ENCODE measurements around the gene DTNBP1. TPM values are rescaled to one million over a fixed set of nuclear protein-coding genes. Genes with fewer than 3 reads are reported as not detected.

Gene DTNBP1
- total RNA-seq, 2 donors from 2014 or later: 11.5 to 30.8 TPM

DNA sequence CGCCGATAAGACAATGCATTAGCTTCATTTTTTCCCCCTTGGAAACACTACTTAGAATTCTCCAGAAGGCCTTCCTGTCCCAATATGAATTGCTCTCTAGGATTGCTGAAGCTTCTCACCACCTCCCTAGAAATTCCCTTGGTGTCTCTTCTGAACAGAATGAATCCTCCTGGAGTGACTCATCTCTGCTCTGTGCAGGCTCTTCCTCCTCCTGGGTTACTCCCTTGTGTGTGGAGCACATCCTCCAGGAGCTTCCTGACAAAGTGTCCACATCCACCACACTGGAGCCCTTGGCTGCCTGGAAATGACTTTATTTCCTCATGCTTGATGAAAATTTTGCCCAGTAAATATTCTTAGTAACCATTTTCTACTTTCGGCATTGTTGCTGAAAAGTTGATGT, 54.4 kb downstream of the DTNBP1 start:
- DNase-seq (ENCODE audit: low spot score) (no peak), ATAC-seq (ENCODE audit: insufficient number of reproducible peaks, low FRiP score, low read depth) (no peak)
- no peak overlapping the region for H3K27ac ChIP-seq

DNA sequence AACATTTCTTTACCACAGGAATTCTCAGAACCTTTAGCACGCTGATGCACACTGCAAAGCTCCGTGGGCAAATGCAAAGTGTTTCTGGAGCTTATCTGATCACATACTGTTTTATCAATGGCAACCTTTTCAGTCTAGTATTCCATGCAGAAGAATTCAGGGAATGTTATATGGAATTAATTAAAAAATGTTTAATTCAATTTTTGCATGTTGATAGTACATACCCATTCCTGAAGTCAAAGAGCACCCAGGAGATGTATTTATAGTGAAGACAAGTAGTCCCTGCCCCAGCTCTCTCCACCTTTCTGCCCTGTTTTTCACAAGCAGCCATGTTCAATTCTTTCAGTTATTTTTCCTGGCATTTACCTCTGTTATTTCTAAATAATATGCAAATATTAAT, 55.2 kb downstream of the DTNBP1 start:
- Histone ChIP-seq H3K4me1 (ENCODE audit: control insufficient read depth in 1 of 2, low read depth in 2 of 2) (no peaks in the 10 kb centered on the region), H3K36me3 (no peaks in the 10 kb centered on the region), H3K27me3 (replicated peaks; ENCODE audit: insufficient read depth) (no peaks in the 10 kb centered on the region), H3K9me3 (no peaks in the 10 kb centered on the region), H3K27ac (no peak overlapping the region), H3K4me3 (no peak overlapping the region)
- TF ChIP-seq, protein P1, sequence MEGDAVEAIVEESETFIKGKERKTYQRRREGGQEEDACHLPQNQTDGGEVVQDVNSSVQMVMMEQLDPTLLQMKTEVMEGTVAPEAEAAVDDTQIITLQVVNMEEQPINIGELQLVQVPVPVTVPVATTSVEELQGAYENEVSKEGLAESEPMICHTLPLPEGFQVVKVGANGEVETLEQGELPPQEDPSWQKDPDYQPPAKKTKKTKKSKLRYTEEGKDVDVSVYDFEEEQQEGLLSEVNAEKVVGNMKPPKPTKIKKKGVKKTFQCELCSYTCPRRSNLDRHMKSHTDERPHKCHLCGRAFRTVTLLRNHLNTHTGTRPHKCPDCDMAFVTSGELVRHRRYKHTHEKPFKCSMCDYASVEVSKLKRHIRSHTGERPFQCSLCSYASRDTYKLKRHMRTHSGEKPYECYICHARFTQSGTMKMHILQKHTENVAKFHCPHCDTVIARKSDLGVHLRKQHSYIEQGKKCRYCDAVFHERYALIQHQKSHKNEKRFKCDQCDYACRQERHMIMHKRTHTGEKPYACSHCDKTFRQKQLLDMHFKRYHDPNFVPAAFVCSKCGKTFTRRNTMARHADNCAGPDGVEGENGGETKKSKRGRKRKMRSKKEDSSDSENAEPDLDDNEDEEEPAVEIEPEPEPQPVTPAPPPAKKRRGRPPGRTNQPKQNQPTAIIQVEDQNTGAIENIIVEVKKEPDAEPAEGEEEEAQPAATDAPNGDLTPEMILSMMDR (IDR thresholded peaks at IDR 0.05): no peak
- no peak for DNase-seq (ENCODE audit: low spot score)
- no peak for ATAC-seq (ENCODE audit: insufficient number of reproducible peaks, low FRiP score, low read depth)

More for the DNA sequence above, 54.4 kb downstream of the DTNBP1 start:
- H3K9me3 ChIP-seq: no peaks in the 10 kb centered on the region
- TF ChIP-seq, protein P1 (IDR thresholded peaks at IDR 0.05): no peak
- no peaks in the 10 kb centered on the region for H3K4me1 ChIP-seq (ENCODE audit: control insufficient read depth in 1 of 2, low read depth in 2 of 2)
- no peak overlapping the region for H3K4me3 ChIP-seq
- H3K36me3 ChIP-seq: no peaks in the 10 kb centered on the region
- no peaks in the 10 kb centered on the region for H3K27me3 ChIP-seq (replicated peaks; ENCODE audit: insufficient read depth)

DNA sequence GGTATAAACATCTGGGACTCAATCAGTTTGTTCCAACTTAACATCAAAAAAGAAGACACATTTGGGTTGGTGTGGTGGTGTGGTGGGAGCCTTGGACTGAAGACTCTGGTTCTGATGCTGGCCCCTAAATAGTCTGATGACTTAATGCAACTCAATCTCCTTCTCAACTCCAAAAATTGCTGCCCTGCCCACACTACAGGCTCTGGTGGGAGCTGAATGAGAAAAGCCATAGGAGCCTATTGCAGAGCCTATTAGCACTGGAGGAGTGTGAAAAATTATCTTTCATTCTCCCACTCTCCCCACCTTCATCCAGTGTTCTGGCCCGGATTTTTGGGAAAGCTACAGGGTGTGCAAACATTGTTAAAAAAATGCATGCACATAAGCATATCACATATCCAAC, 56.5 kb downstream of the DTNBP1 start:
- Histone ChIP-seq H3K4me1 (ENCODE audit: control insufficient read depth in 1 of 2, low read depth in 2 of 2) (no peaks in the 10 kb centered on the region), H3K27ac (no peak overlapping the region), H3K27me3 (replicated peaks; ENCODE audit: insufficient read depth) (no peaks in the 10 kb centered on the region), H3K9me3 (no peaks in the 10 kb centered on the region), H3K36me3 (no peaks in the 10 kb centered on the region), H3K4me3 (no peak overlapping the region)
- DNase-seq (ENCODE audit: low spot score): no peak
- no peak for ATAC-seq (ENCODE audit: insufficient number of reproducible peaks, low FRiP score, low read depth)
- TF ChIP-seq, protein P1 (IDR thresholded peaks at IDR 0.05): no peak

DNA sequence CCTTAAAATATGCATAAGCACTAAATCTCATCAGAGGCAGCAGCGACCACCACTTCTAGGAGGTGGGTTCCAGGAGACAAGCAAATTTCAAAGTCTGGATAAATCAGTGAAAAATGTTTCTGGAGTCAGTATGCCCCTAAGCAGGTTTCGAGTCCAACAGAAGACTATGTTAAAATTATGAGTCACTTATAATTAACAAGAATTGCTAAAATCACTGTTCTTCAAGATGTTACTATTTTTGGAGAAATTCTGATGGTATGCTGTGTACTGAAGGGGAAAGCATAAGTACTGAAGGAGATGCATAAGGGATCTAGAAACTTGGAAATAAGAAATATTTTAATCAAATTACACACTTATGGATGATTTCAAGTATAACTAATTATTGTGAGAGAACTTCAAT, 58.0 kb downstream of the DTNBP1 start:
- ATAC-seq (ENCODE audit: insufficient number of reproducible peaks, low FRiP score, low read depth) (no peak), DNase-seq (ENCODE audit: low spot score) (no peak)
- no peaks in the 10 kb centered on the region for H3K9me3 ChIP-seq
- H3K36me3 ChIP-seq: no peaks in the 10 kb centered on the region
- H3K27me3 ChIP-seq (replicated peaks; ENCODE audit: insufficient read depth): no peaks in the 10 kb centered on the region
- no peak overlapping the region for H3K4me3 ChIP-seq
- H3K27ac ChIP-seq: no peak overlapping the region
- TF ChIP-seq, protein P1 (IDR thresholded peaks at IDR 0.05): no peak
- no peaks in the 10 kb centered on the region for H3K4me1 ChIP-seq (ENCODE audit: control insufficient read depth in 1 of 2, low read depth in 2 of 2)

DNA sequence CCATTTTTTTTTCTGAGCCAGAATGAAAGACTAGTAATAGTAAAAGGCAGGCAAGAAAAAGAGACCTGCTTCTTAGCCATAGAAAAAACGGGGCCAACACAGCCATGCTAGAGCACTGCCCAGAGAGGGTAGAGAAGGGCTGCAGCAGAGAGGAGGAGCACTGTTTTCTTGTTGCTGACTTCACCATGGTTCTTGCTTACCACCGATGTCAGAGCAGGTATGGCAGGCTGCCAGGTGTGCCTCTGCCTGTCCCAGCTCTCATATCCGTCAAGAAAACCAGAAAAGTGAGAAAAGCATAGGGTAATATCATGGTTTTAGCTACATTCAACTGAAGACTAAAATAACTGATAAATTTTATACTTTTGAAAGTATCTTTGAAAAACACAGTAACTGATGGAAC, 60.7 kb downstream of the DTNBP1 start:
- ATAC-seq (ENCODE audit: insufficient number of reproducible peaks, low FRiP score, low read depth) (no peak), DNase-seq (ENCODE audit: low spot score) (no peak)
- no peaks in the 10 kb centered on the region for H3K36me3 ChIP-seq
- H3K27ac ChIP-seq: no peak overlapping the region
- TF ChIP-seq, protein P1 (IDR thresholded peaks at IDR 0.05): no peak
- no peaks in the 10 kb centered on the region for H3K27me3 ChIP-seq (replicated peaks; ENCODE audit: insufficient read depth)
- H3K4me3 ChIP-seq: no peak overlapping the region
- no peaks in the 10 kb centered on the region for H3K4me1 ChIP-seq (ENCODE audit: control insufficient read depth in 1 of 2, low read depth in 2 of 2)
- no peaks in the 10 kb centered on the region for H3K9me3 ChIP-seq
